H1 (cell line): ENCODE data around the gene RPL21. TPM values are rescaled to one million over a fixed set of nuclear protein-coding genes. Genes with fewer than 3 reads are reported as not detected.

Experiments used
- CTCF ChIA-PET: fragments of 300-600 bp; sonication (Branson Sonifier 250); formaldehyde crosslinking; loops from one replicate; lab custom pipeline; 2021; ENCODE audit not compliant: partially characterized antibody; lab: Charles Lee
- POLR2A ChIA-PET: fragments of 300-600 bp; sonication (Branson Sonifier 250); formaldehyde crosslinking; loops from one replicate; lab custom pipeline; 2021; ENCODE audit warnings: inconsistent platforms; ENCODE audit not compliant: partially characterized antibody; lab: Charles Lee
- DNase-seq, 2 experiments: peaks; one replicate each; pipeline versions ENCODE4 v3.0.0 to v3.0.0-alpha.2; 2010 to 2022; ENCODE audit warnings: low spot score in 2 of 2, low read depth in 1 of 2, mixed read lengths in 1 of 2
- FAIRE-seq: peaks from 2 replicates; lab custom pipeline; 2011; peaks lifted over from hg19 to GRCh38; lab: Jason Lieb, UNC
- H2AFZ ChIP-seq: 2 replicates; pipeline ENCODE4 v1.8.1; 2012; ENCODE audit warnings: low read length, inconsistent platforms
- H2AK5ac ChIP-seq: 2 replicates; pipeline ENCODE4 v1.6.1; 2013; ENCODE audit warnings: low read depth, low read length
- H2BK120ac ChIP-seq: replicated peaks from 2 replicates; pipeline ENCODE3; 2013; ENCODE audit warnings: low read depth, low read length, inconsistent platforms
- H2BK12ac ChIP-seq: 2 replicates; pipeline ENCODE4 v1.6.1; 2013; ENCODE audit warnings: low read depth, low read length
- H2BK15ac ChIP-seq: 2 replicates; pipeline ENCODE4 v1.6.1; 2013; ENCODE audit warnings: low read length
- H2BK20ac ChIP-seq: 2 replicates; pipeline ENCODE4 v1.6.1; 2013; ENCODE audit warnings: low read length
- H2BK5ac ChIP-seq: 2 replicates; pipeline ENCODE4 v1.6.1; 2013; ENCODE audit warnings: low read depth, low read length
- H3K14ac ChIP-seq: 2 replicates; pipeline ENCODE4 v1.6.1; 2013; ENCODE audit warnings: inconsistent platforms; ENCODE audit not compliant: insufficient read length
- H3K18ac ChIP-seq: 2 replicates; pipeline ENCODE4 v1.6.1; 2013; ENCODE audit warnings: low read length; ENCODE audit errors: extremely low read depth
- H3K23ac ChIP-seq: 2 replicates; pipeline ENCODE4 v1.6.1; 2013; ENCODE audit warnings: inconsistent platforms; ENCODE audit not compliant: insufficient read length
- H3K23me2 ChIP-seq: 2 replicates; pipeline ENCODE4 v1.6.1; 2013; ENCODE audit warnings: low read depth, low read length
- H3K27ac ChIP-seq: 2 replicates; pipeline ENCODE4 v1.6.1; 2011; ENCODE audit warnings: low read depth, low read length, inconsistent platforms
- H3K27me3 ChIP-seq, 4 experiments: replicated peaks in 1 of 4; 1 replicate in 1 of 4; 2 replicates in 3 of 4; pipeline versions ENCODE4 v1.6.1 to v1.8.1; 2011 to 2013; ENCODE audit warnings: low read length in 3 of 4, mild to moderate bottlenecking in 3 of 4, inconsistent platforms in 2 of 4, mixed read lengths in 2 of 4, moderate library complexity in 1 of 4; ENCODE audit not compliant: control insufficient read depth in 3 of 4, insufficient read depth in 3 of 4; ENCODE audit errors: extremely low read depth in 1 of 4
- H3K36me3 ChIP-seq, 4 experiments: 2 replicates each; pipeline versions ENCODE4 v1.6.1 to v1.8.1; 2011 to 2013; ENCODE audit warnings: mild to moderate bottlenecking in 4 of 4, low read length in 3 of 4, moderate library complexity in 2 of 4, control low read depth in 1 of 4, inconsistent platforms in 1 of 4; ENCODE audit not compliant: insufficient read depth in 4 of 4, control insufficient read depth in 2 of 4
- H3K4ac ChIP-seq: replicated peaks from 2 replicates; pipeline ENCODE3; 2013; ENCODE audit warnings: low read length, low read depth, mixed read lengths, inconsistent platforms; ENCODE audit not compliant: insufficient read length
- H3K4me1 ChIP-seq, 4 experiments: replicated peaks in 1 of 4; 1 replicate in 1 of 4; 2 replicates in 3 of 4; pipeline versions ENCODE4 v1.6.1 to v1.8.1; 2011 to 2013; ENCODE audit warnings: low read length in 3 of 4, inconsistent platforms in 2 of 4, mixed read lengths in 1 of 4; ENCODE audit not compliant: insufficient read depth in 4 of 4, control insufficient read depth in 3 of 4
- H3K4me2 ChIP-seq, 2 experiments: 2 replicates each; pipeline versions ENCODE4 v1.6.1 to v1.8.1; 2011 to 2013; ENCODE audit warnings: low read depth in 2 of 2, low read length in 2 of 2, control low read depth in 1 of 2, inconsistent platforms in 1 of 2, mild to moderate bottlenecking in 1 of 2; ENCODE audit not compliant: insufficient read depth in 1 of 2
- H3K4me3 ChIP-seq, 4 experiments: fragments of 200-600, 300-600 bp in 1 of 4; sonication (generic), shearing (Covaris generic), sonication (Bioruptor Twin) in 1 of 4; 2 replicates each; pipeline versions ENCODE4 v1.5.1 to v1.8.1; 2011 to 2016; ENCODE audit warnings: low read length in 4 of 4, low read depth in 3 of 4, control low read depth in 2 of 4, inconsistent platforms in 2 of 4, mild to moderate bottlenecking in 2 of 4, mixed read lengths in 1 of 4, moderate library complexity in 1 of 4; ENCODE audit not compliant: insufficient read depth in 2 of 4; ENCODE audit errors: extremely low read depth in 1 of 4
- H3K56ac ChIP-seq: replicated peaks from 2 replicates; pipeline ENCODE3; 2013; ENCODE audit warnings: low read depth, mild to moderate bottlenecking, mixed read lengths, low read length, inconsistent platforms; ENCODE audit not compliant: insufficient read length
- H3K79me1 ChIP-seq: 2 replicates; pipeline ENCODE4 v1.6.1; 2013; ENCODE audit warnings: low read depth, low read length, control low read depth
- H3K79me2 ChIP-seq, 2 experiments: 2 replicates each; pipeline versions ENCODE4 v1.6.1 to v1.8.1; 2012 to 2013; ENCODE audit warnings: low read length in 2 of 2, mild to moderate bottlenecking in 2 of 2, inconsistent platforms in 1 of 2; ENCODE audit not compliant: insufficient read depth in 2 of 2, control insufficient read depth in 1 of 2
- H3K9ac ChIP-seq, 4 experiments: replicated peaks in 1 of 4; 1 replicate in 1 of 4; 2 replicates in 3 of 4; pipeline versions ENCODE4 v1.6.1 to v1.8.1; 2011 to 2013; ENCODE audit warnings: low read depth in 3 of 4, low read length in 3 of 4, control low read depth in 2 of 4, mild to moderate bottlenecking in 2 of 4, moderate library complexity in 2 of 4, inconsistent platforms in 1 of 4; ENCODE audit errors: extremely low read depth in 1 of 4
- H3K9me3 ChIP-seq, 2 experiments: 2 replicates each; pipeline versions ENCODE4 v1.6.1 to v1.8.1; 2012 to 2013; ENCODE audit warnings: mild to moderate bottlenecking in 2 of 2, moderate library complexity in 2 of 2, control low read depth in 1 of 2, inconsistent platforms in 1 of 2, low read depth in 1 of 2, low read length in 1 of 2, mixed read lengths in 1 of 2; ENCODE audit not compliant: insufficient read depth in 2 of 2
- H4K20me1 ChIP-seq, 2 experiments: replicated peaks in 1 of 2; 2 replicates each; pipeline versions ENCODE3 to v1.8.1; 2011 to 2013; ENCODE audit warnings: inconsistent platforms in 2 of 2, low read length in 2 of 2, mild to moderate bottlenecking in 1 of 2; ENCODE audit not compliant: insufficient read depth in 2 of 2, control insufficient read depth in 1 of 2
- H4K5ac ChIP-seq: 2 replicates; pipeline ENCODE4 v1.6.1; 2013; ENCODE audit warnings: low read length, low read depth, mixed read lengths, inconsistent platforms; ENCODE audit not compliant: insufficient read length
- H4K8ac ChIP-seq: 2 replicates; pipeline ENCODE4 v1.8.0; 2013; ENCODE audit warnings: mild to moderate bottlenecking, moderate library complexity, low read length, inconsistent platforms; ENCODE audit not compliant: insufficient read depth; ENCODE audit errors: extremely low read depth
- H4K91ac ChIP-seq: replicated peaks from 2 replicates; pipeline ENCODE3; 2013; ENCODE audit warnings: low read length, mixed read lengths, inconsistent platforms; ENCODE audit not compliant: insufficient read length
- BACH1 ChIP-seq: IDR thresholded peaks from 2 replicates; pipeline ENCODE4 v1.6.1; 2012; ENCODE audit warnings: low read length, improper control_type of control experiment
- CBX8 ChIP-seq: fragments of 300-800, 300-1000 bp; sonication (generic); IDR thresholded peaks from 2 replicates; pipeline ENCODE4 v1.7.1; 2016; ENCODE audit warnings: low read depth, low read length, borderline replicate concordance
- CTBP2 ChIP-seq: IDR thresholded peaks from 2 replicates; pipeline ENCODE4 v1.7.0; 2011; ENCODE audit warnings: borderline replicate concordance, mild to moderate bottlenecking, moderate library complexity, mixed read lengths, low read length; ENCODE audit not compliant: insufficient read depth, insufficient read length
- E2F6 ChIP-seq: IDR thresholded peaks from 2 replicates; pipeline ENCODE4 v1.6.1; 2012; ENCODE audit warnings: inconsistent platforms
- FOSL1 ChIP-seq: IDR thresholded peaks from 2 replicates; pipeline ENCODE4 v1.6.1; 2011; ENCODE audit warnings: mild to moderate bottlenecking, low read depth, low read length, moderate library complexity; ENCODE audit not compliant: insufficient read depth
- KDM4A ChIP-seq: IDR thresholded peaks from one replicate; pipeline ENCODE4 v1.7.1; 2012; ENCODE audit warnings: low read depth, mild to moderate bottlenecking, moderate library complexity, low read length, inconsistent platforms; ENCODE audit not compliant: severe bottlenecking
- RBBP5 ChIP-seq: IDR thresholded peaks from 2 replicates; pipeline ENCODE4 v1.7.1; 2012; ENCODE audit warnings: low read depth, mild to moderate bottlenecking, inconsistent platforms, low read length, moderate library complexity, borderline replicate concordance
- TCF12 ChIP-seq: IDR thresholded peaks from 2 replicates; pipeline ENCODE4 v1.6.1; 2011; ENCODE audit warnings: low read depth, mild to moderate bottlenecking, low read length
- WGBS, 2 experiments: shearing (Covaris generic) in 1 of 2; methylation state at CpG; one replicate each; pipeline versions ENCODE4 v1.1.6 to v1.1.7; 2013 to 2015; ENCODE audit warnings: low lambda C conversion rate in 2 of 2, mixed read lengths in 2 of 2, inconsistent platforms in 1 of 2, low coverage in 1 of 2, missing lambda C conversion rate in 1 of 2; ENCODE audit not compliant: insufficient replicate concordance in 2 of 2, insufficient coverage in 1 of 2, insufficient read length in 1 of 2; ENCODE audit errors: extremely low coverage in 1 of 2, missing lambda C conversion rate in 1 of 2; 5-methylcytosine and 5-hydroxymethylcytosine counted together
- polyA plus RNA-seq, 7 experiments: library from polyadenylated mRNA; depleted of rRNA in 3 of 7; stranded (reverse) in 5 of 7; unstranded in 2 of 7; fragments of >200 nt in 5 of 7; fragments of 200-250 nt in 2 of 7; gene quantifications; 1 replicate in 5 of 7; 2 replicates in 1 of 7; 4 replicates in 1 of 7; pipeline versions ENCODE4 v1.2.1 to v1.2.3, GENCODE V29; 2011 to 2013; ENCODE audit warnings: missing spikeins in 2 of 7, mixed read lengths in 2 of 7
- total RNA-seq: library from RNA; stranded (reverse); fragmentation: NEBNext Ultra II Directional; extraction: Animal tissue kit (Norgen Biotek cat#: 25700); gene quantifications from 2 replicates; pipeline ENCODE4 v1.2.1, GENCODE V29; 2021

The RPL21 gene
- total and polyA plus RNA-seq, 2 of the 8 experiments (the other 6 are each of a cell fraction or from before 2014, with no cell fraction given) = 624 to 1,283 TPM

DNA sequence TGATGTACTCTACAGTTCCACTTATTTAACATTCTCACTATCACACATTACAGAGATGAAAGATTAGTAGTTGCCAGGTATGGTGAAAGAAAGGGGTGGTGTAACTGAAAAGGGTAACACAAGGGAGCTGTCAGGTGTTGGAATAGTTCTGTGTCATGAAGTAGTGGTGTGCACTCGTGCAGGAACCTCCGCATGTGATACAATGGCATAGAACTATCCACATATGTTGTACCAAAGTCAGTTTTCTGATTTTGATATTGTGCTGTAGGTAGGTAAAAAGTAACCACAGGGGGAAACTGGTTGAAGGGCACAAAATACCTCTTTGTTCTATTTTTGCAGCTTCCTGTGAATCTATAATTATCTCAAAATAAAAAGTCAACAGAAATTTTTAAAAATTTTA lies 24.4 kb upstream of the RPL21 start:
- no peaks in the 10 kb centered on the region for H3K79me2 ChIP-seq
- TF ChIP-seq E2F6 (no peak), RBBP5 (no peak), CBX8 (no peak), BACH1 (no peak), KDM4A (no peak), FOSL1 (no peak), TCF12 (no peak), CTBP2 (no peak)
- H3K9ac ChIP-seq = no peak overlapping the region
- no peak overlapping the region for H4K8ac ChIP-seq
- no peaks in the 10 kb centered on the region for H3K27me3 ChIP-seq
- H3K23me2 ChIP-seq = no peaks in the 10 kb centered on the region
- no peaks in the 10 kb centered on the region for H3K79me1 ChIP-seq
- no peaks in the 10 kb centered on the region for H4K20me1 ChIP-seq
- H2AFZ ChIP-seq = no peak overlapping the region
- CTCF ChIA-PET = interaction anchor here (0.7 to 1.6 kb wide), 3 partner anchors 15 to 166 kb away, joined by 3 read pairs; no protein-coding TSS in a partner anchor
- no peak overlapping the region for H2AK5ac ChIP-seq
- H3K4me2 ChIP-seq = no peak overlapping the region
- no peaks in the 10 kb centered on the region for H3K4me1 ChIP-seq
- H3K4ac ChIP-seq = no peak overlapping the region
- POLR2A ChIA-PET = interaction anchor here (1.3 to 2.0 kb wide), 3 partner anchors 11 to 24 kb away, joined by 3 to 8 read pairs (median 4); partner anchors contain the start of gene RPL21
- no peak overlapping the region for H3K27ac ChIP-seq
- no peaks in the 10 kb centered on the region for H3K9me3 ChIP-seq
- H3K18ac ChIP-seq = no peak overlapping the region
- H3K4me3 ChIP-seq = no peak overlapping the region
- no peak overlapping the region for H4K91ac ChIP-seq
- DNase-seq (no peak), FAIRE-seq (no peak)
- H2BK120ac ChIP-seq = no peak overlapping the region
- no peak overlapping the region for H2BK20ac ChIP-seq
- H2BK5ac ChIP-seq = no peak overlapping the region
- no peak overlapping the region for H4K5ac ChIP-seq
- H3K56ac ChIP-seq = no peak overlapping the region
- H3K23ac ChIP-seq = no peak overlapping the region
- H2BK12ac ChIP-seq = no peak overlapping the region
- no peaks in the 10 kb centered on the region for H3K36me3 ChIP-seq
- 96% methylated on average over 2 of the region's 2 CpGs; no CpG with 5 or more reads in 1 of the 2 experiments for WGBS, 2 experiments
- no peak overlapping the region for H3K14ac ChIP-seq
- H2BK15ac ChIP-seq = no peak overlapping the region
